Measurements from ENCODE around the gene POLR2I. TPM values are rescaled to one million over a fixed set of nuclear protein-coding genes. Genes with fewer than 3 reads are reported as not detected.
"Not testable (repeated sequence)": the region's sequence is repeated elsewhere in the genome, so short reads cannot be mapped to it uniquely, and the experiment has no call there.

POLR2I gene
- polyA plus RNA-seq, 4 donors = 38.9 to 68.6 (median 42.7) TPM

DNA sequence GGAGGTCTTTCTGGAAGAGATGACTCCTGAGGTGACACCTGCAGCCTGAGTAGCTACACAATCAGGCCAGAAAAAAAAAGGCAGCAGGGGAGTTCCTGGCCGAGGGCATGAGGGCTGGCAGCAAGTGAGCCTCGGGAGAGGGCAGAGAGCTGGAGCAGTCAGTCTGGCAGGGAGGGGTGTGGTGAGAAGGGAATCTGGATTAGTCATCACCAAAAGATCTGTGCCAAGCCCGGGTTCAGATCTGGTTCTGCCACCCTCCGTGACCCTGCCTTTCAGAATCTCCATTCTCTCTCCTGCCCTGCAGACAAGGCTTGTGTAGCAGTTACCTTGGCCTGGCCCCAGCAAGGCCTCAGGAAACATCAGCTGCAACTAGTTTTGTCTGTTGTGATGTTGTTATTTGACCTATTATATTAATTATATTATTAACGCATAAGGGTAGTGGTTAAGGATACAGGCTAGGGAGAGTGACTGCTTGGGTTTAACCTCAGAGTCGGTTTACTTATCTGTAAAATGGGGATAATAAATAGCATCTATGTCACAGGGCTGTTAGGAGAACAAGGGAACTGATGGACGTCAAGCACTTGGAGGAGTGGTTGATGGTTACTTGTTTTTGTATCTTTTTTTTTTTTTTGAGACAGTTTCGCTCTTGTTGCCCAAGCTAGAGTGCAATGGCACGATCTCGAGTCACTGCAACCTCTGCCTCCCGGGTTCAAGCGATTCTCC, 22.4 kb upstream of the POLR2I start:
- DNase-seq (ENCODE audit: low read depth in 4 of 4, low spot score in 3 of 4) = no peak

DNA sequence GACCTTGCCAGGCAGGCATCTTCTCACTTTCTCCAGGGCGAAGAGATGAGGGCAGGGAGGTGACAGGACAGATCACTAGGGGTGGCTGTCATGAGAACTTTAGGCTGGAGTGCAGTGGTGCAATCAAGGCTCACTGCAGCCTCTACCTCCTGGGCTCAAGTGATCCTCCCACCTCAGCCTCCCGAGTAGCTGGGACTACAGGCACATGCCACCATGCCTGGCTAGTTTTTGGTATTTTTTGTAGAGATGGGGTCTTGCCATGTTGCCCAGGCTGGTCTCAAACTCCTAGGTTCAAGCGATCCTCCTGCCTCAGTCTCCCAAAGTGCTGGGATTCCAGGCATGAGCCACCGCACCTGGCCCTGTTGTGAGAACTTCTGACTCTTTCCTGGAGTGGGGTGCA, 20.2 kb upstream of the POLR2I start:
- not testable (repeated sequence) for DNase-seq (ENCODE audit: low read depth in 4 of 4, low spot score in 3 of 4)

DNA sequence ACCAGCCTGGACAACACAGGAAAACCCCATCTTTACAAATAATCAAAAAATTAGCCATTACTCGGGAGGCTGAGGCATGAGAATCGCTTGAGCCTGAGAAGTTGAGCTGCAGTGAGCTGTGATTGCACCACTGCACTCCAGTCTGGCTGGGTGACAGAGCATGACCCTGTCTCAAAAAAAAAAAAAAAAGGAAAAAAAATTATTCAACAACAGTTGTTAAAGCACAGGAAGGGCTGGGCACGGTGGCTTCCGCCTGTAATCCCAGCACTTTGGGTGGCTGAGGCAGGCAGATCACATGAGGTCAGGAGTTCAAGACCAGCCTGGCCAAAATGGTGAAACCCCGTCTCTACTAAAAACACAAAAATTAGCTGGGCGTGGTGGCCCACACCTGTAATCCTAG, 16.5 kb upstream of the POLR2I start:
- not testable (repeated sequence) for DNase-seq (ENCODE audit: low read depth in 4 of 4, low spot score in 3 of 4)

DNA sequence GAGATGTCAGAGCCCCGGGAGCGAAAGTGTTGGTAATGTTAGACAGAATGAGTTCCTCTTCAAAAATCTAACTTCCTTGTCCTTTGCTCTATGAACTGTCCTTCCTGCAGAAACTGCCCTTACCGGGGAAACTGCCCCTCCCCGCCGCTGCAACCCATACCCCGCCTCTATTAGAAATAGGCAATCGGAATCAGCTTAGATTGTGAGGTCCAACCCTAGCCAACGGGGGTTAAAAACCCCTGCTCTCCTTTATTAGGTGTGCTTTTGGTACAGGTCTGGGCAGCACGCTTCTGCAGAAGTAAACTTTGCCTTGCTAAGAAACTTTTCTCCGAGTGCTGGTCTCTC, 13.7 kb upstream of the POLR2I start:
- DNase-seq (ENCODE audit: low read depth in 4 of 4, low spot score in 3 of 4) = no peak

DNA sequence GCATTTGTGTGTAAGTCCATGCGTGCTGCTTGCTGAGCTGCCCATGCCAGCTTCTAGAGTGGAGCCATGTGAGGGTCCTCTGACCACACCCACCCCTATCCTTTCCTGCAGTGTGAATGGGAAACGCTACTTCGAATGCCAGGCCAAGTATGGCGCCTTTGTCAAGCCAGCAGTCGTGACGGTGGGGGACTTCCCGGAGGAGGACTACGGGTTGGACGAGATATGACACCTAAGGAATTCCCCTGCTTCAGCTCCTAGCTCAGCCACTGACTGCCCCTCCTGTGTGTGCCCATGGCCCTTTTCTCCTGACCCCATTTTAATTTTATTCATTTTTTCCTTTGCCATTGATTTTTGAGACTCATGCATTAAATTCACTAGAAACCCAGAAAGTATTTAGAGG, 10.9 kb upstream of the POLR2I start:
- no peak for DNase-seq (ENCODE audit: low read depth in 4 of 4, low spot score in 3 of 4)

DNA sequence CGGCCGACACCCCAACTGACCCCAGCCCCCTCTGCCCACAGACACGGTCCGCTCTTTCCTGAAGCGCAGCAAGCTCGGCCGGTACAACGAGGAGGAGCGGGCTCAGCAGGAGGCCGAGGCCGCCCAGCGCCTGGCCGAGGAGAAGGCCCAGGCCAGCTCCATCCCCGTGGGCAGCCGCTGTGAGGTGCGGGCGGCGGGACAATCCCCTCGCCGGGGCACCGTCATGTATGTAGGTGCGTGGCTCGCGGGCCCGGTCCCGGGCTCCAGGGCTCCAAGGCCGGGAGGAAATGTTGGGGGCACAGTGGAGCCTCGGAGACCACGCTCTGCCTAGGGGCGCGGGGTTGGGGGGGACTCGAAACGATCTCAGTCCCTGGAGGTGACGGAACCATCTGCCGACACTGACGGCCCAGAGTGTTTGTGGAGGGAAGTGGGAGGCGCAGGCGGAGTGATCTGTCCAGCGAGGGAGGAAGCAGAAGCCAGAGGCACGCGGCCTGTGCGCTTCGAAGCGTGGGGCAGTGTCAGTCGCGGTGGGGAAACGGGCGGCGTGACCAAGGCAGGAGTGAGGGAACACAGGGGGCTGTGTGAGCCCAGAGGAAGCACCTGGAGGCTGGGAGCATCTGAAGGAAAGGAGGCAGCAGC, 6.9 kb upstream of the POLR2I start:
- DNase-seq (ENCODE audit: low read depth in 4 of 4, low spot score in 3 of 4) = no peak

DNA sequence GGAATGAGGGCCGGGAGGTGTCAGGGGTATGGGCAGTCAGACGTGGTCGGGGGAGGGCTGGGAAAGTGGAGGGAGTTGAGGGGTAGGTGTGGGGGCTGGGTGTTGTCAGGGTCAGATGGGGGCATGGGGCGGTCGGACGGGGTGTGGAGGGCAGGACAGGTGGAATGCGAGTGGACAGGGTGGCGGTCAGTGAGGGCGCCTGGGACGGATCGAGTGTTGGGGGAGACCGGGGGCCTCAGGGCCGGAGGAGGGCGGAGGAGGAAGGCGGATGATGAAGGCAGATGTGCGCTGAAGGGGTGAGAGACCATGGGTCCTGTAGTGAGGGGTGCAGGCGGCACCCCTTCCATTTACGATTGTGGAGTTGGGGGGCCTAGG, 6.3 kb upstream of the POLR2I start:
- DNase-seq (ENCODE audit: low read depth in 4 of 4, low spot score in 3 of 4) = no peak

DNA sequence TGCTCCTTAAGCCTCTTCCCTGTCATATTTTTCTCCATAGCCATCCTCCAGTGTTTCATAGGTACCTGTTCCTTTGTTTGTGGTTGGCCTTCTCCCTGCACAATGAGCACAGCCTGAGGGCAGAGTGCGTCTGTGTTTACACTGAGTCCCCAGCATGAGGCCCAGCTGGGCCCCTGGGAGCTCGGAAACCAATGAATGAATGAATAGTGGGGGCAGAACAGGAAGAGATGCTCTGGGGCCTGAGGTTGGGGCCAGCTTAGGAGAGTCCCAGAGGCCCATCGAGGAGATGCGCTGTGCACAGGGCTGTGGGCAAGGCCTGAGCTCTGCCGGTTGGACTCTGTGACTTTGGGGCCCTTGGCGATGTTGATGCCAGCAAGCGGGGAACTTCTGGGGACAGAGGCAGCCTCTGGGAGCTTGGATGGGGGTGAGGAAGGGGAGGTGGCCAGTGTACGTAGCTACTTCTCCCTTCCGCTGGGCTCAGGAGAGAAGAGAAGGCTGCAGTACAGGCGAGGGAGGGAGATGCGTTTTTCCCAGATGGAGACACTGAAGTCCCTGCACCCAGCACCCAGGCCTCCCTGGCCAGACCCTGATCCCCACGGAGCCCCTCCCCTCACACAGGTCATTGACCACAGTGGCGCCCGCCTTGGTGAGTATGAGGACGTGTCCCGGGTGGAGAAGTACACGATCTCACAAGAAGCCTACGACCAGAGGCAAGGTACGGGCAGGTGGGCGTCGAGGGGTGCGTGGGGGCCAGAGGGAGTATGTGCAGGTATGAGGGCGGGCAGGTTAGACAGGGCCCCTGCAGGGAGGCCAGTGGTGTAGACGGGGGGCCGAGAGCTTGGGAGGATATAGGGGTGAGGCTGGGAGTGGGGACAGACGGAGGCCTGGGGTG, 5.7 kb upstream of the POLR2I start:
- no peak for DNase-seq (ENCODE audit: low read depth in 4 of 4, low spot score in 3 of 4)

DNA sequence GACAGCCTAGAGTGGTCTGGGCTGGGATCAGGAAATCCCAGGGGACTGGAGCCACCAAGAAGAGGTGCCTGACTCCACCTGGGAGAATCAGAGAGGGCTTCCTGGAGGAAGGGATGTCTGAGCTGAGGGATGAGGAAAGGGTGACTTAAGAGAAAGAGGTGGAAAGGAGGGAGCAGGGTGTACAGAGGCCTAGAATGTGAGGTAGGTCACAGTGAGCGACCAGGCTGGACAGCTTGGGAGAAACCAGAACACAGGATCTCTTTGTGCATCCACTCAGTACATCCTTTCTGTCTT, 1.6 kb upstream of the POLR2I start:
- no peak for DNase-seq (ENCODE audit: low read depth in 4 of 4, low spot score in 3 of 4)

DNA sequence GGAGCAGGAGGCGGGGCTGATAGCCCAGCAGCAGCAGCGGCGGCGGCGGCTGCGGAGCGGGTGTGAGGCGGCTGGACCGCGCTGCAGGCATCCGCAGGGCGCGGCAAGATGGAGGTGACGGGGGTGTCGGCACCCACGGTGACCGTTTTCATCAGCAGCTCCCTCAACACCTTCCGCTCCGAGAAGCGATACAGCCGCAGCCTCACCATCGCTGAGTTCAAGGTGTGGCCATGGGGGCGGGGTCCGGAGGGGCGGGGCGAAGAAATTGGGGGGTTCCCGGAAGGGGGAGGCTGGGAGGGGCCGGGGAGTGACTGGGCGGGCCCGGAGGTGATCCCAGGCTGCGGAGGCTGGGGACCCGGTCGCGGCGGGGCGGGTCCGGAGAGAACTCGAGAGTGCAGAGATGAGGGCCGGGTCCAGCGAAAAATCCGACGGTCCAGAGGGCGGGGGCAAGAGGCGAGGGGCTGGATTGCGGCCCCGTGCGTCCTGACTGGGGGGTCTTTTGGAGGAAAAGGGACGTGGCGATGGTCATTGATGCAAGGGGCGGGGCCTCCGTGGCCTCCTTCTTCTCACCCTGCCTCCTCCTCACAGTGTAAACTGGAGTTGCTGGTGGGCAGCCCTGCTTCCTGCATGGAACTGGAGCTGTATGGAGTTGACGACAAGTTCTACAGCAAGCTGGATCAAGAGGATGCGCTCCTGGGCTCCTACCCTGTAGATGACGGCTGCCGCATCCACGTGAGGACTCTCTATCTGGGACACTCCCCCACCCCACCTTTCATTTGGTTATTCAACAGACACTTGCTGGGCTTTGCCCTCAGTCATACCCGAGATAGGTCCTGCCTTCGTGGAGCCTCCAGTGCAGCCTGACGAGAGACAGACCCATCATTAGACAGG, 1.0 kb upstream of the POLR2I start, which contains the start of gene TBCB:
Gene TBCB, plus strand, starts transcription at position 16 of the 891 bp plus-strand sequence. Its CDS starts 93 bp downstream, at position 109.
- DNase-seq (ENCODE audit: low read depth in 4 of 4, low spot score in 3 of 4) = no peak

DNA sequence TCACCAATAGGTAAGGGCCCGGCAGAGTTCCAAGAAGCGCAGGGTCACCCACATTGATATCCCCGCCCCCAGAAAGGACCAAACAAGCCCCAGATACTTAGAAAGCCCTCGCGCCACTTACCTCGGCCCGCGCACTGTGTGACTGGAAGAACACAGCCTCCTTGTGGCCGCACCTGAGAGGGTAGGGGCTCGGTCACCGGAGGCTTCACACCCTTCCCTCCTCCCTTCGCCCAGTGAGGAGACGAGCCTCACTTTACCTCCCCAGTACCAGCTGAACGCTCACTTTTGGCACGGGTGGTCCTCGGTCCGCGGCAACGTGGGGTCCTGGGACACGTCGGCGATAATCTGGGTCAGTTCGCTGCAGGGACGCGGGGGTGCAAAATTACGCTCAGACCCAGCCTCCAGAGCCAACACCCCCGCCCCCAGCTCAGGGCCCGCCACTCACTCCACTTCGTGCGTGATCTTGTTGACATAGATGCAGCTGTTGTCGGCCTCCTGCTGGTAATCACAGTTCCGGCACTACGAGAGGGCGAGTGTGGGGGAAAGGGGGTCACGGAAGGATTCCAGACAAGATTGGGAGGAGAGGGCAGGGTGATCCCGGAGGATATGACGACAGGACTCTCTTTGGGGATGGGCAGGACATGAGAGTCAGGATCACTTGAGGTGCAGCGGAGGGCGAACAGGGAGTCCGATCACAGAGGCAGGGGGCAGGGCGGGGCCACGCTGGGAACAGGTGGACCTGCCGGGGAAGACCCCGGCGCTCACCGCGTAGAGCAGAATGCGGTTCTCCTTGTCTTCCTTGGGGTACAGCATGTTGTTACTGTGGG, 568 bp downstream of the POLR2I start:
- no peak for DNase-seq (ENCODE audit: low read depth in 4 of 4, low spot score in 3 of 4)

DNA sequence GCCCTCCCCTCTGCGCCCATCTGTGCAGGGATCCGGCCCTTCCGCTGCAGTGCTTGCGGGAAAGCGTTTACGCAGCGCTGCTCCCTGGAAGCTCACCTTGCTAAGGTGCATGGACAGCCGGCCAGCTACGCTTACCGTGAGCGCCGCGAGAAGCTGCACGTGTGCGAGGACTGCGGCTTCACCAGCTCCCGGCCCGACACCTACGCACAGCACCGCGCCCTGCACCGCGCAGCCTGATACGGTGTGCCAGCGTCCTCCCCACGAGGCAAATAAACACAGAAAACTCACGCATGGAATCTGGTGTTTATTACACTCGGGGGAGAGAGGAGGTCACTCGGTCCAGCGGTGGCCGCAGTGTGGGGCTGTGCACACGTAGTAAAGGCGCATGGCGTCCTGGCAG, 1.2 kb downstream of the POLR2I start:
- DNase-seq (ENCODE audit: low read depth in 4 of 4, low spot score in 3 of 4) = no peak

DNA sequence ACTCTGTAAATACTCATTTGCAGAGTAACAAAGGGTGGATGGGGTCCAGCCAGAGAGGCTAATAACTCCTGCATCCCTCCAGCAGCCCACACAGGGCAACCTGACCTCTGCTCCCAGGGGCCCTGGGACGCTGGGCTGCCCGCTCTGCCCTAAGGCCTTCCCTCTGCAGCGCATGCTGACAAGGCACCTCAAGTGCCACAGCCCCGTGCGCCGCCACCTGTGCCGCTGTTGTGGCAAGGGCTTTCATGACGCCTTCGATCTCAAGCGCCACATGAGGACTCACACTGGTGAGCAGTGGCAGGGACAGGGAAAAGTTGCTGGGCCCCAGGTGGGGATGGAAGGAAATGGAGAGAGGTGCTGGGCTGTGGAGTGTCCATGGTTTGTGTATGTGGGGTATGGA, 2.0 kb downstream of the POLR2I start:
- DNase-seq (ENCODE audit: low read depth in 4 of 4, low spot score in 3 of 4) = no peak

DNA sequence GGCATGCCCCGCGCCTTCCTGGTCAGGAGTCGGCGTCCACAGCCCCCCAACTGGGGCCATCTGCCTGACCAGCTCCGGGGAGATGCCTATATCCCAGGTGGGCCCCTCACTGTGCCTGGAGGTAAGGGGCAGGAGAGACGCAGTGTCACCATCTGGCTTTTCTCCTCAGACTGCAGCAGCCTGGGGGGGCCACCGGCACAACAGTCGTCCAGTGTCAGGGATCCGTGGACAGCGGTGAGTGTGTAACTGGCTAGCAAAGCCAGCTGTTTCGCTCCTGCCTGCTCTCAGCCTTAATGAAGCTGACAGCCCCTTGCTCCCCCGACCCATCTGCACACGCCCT, 3.5 kb downstream of the POLR2I start:
- no peak for DNase-seq (ENCODE audit: low read depth in 4 of 4, low spot score in 3 of 4)

DNA sequence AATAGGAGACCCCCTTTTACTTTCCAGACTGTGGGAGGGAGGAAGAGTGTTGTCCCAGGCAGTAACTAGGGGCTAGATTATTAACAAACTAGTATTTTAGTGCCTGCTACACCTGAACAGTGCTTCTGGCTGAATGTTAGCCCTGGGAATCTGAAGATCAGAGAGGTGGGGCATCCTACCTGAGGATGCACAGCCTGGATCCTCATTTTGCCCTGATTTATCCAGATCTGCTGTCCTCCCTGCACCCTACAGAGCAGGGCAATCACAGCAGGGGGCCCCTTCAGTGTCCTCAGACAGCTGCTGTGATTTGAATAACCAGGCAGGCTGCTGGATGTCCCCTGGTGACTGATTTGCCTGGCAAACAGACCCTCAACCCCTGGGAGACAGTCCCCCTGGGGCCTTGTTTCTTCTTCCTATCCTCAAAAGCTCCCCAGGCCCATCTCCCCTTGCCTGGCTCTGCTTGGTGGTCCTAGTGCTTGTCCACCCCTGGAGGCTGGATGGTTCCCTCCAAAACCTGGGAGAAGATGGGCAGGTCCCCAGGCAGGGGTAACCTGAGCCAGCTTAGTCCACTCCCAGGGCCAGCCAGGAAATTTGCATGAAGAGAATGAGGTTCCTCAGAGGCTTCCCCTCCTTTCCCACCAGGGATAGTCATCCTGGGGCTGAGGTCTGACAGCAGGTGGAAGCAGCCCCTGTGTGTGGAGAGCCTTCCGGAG, 4.0 kb downstream of the POLR2I start, which contains the start of gene OVOL3:
Gene OVOL3, plus strand, starts transcription at position 657 of the 713 bp plus-strand sequence. CDS start 60 bp downstream, outside the sequence.
- no peak for DNase-seq (ENCODE audit: low read depth in 4 of 4, low spot score in 3 of 4)

DNA sequence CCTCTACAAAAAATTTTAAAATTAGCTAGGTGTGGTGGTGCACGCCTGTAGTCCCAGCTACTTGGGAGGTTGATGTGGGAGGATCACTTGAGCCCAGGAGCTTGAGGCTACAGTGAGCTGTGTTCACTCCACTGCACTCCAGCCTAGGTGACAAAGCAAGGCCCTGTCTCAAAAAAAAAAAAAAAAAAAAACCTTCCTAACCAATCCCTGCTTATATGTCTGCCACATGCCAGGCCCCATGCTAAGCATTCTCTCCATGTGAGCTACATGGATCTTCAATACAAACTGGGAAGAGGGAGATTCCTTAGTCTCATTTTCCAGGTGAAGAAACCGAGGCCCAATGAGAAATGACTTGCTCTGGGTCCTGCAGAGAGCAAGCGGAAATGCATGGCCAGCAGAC, 6.0 kb downstream of the POLR2I start:
- DNase-seq (ENCODE audit: low read depth in 4 of 4, low spot score in 3 of 4) = no peak

DNA sequence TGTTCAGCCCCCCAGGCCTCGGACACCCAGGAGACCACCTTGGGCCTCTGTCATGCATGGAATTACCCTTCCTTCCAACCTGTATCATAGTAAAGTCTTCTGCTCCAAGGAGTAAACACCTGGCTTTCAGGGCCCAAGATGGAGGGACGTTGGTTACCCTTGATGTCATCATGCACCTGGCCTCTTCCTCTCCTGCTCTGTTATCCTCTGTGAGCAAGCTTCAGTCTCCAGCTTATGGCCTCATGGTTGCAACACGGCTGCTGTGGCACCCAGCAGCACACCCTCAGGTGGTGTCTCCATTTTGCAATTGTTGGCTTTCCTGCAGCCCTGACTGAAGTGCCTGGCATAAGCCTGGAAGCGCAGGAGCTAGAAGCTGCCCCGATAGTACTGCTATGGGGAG, 7.7 kb downstream of the POLR2I start:
- no peak for DNase-seq (ENCODE audit: low read depth in 4 of 4, low spot score in 3 of 4)

DNA sequence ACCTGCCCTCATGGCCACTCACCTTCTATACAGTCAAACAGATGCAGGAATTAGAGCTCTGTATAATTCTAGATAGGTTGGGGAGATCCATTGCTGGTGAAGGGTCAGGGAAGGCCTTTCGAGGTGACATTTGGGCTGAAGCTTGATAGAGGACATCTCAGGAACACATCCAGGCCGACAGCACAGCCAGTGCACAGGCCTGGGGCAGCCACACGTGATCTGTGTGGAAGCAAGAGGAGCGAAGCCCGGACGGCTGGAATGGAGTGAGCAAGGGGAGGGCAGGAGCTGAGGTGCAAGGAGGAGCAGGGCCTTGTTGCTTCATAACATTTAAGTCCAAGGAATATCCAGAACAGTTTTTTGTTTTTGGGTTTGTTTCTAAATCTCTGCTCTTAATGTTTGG, 8.2 kb downstream of the POLR2I start:
- no peak for DNase-seq (ENCODE audit: low read depth in 4 of 4, low spot score in 3 of 4)

DNA sequence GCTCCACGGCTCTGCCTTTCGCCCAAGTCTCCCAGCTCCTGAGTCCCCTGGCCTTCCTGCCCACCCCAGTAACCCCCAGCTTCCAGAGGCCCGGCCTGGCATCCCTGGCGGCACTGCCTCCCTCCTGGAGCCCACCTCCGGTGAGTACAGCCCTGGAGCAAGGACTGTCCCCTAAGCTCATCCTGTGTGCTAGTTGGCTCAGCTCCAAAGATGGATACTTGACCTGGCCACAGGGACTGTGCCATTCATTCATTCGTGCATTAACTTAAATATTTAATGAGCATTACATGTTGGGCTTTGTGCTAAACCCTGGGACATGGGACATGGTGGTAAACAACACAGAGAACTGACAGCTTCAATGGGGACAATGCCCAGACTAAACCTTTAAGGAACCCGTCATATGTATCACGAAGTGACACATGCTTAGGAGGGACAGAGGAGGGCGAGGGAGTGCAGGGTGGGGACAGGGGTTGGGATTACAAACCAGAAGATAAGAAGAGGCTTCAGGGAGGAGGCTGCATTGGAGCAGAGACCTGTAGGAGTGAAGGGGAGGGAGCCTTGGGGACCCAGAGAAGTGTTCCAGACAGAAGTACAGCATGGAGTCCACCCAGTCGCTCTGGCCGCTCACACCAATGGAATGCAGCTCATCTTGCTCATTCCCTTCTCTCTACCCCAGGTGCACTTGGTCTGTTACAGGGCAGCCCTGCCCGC, 10.7 kb downstream of the POLR2I start:
- DNase-seq (ENCODE audit: low read depth in 4 of 4, low spot score in 3 of 4) = no peak
